WTC11 (cell line): Measurements from ENCODE around the gene PABPC1L2A.

ENCODE experiments used
- ATF3 ChIP-seq: sonication (generic); formaldehyde crosslinking; conservative IDR thresholded peaks from 2 replicates; pipeline ENCODE4 v1.8.1; 2022; ENCODE audit warnings: mild to moderate bottlenecking, missing genetic modification reagents
- CREB1 ChIP-seq: sonication (generic); formaldehyde crosslinking; IDR thresholded peaks from 2 replicates; pipeline ENCODE4 v1.8.0; 2023; ENCODE audit warnings: mild to moderate bottlenecking, missing genetic modification reagents
- CTCF ChIP-seq: fragments of 200-600 bp; IDR thresholded peaks from 2 replicates; pipeline ENCODE4 v1.8.0; 2022; ENCODE audit warnings: antibody characterized with exemption
- MYBL2 ChIP-seq: sonication (generic); formaldehyde crosslinking; IDR thresholded peaks from 2 replicates; pipeline ENCODE4 v1.8.1; 2023; ENCODE audit warnings: mild to moderate bottlenecking, moderate library complexity, missing genetic modification reagents
- NFYB ChIP-seq: sonication (generic); formaldehyde crosslinking; conservative IDR thresholded peaks from 2 replicates; pipeline ENCODE4 v1.8.0; 2022; ENCODE audit warnings: low read depth, missing genetic modification reagents
- NR1H2 ChIP-seq: sonication (generic); formaldehyde crosslinking; IDR thresholded peaks from 2 replicates; pipeline ENCODE4 v1.9.0; 2021; ENCODE audit warnings: mild to moderate bottlenecking, moderate library complexity, missing genetic modification reagents
- SP1 ChIP-seq: sonication (generic); formaldehyde crosslinking; conservative IDR thresholded peaks from 2 replicates; pipeline ENCODE4 v1.8.1; 2022; ENCODE audit warnings: missing genetic modification reagents
- TCF7 ChIP-seq: sonication (generic); formaldehyde crosslinking; IDR thresholded peaks from 2 replicates; pipeline ENCODE4 v1.8.0; 2022; ENCODE audit warnings: mild to moderate bottlenecking, low read depth, missing genetic modification reagents, moderate library complexity
- TEAD4 ChIP-seq: sonication (generic); formaldehyde crosslinking; IDR thresholded peaks from 2 replicates; pipeline ENCODE4 v1.8.0; 2022; ENCODE audit warnings: mild to moderate bottlenecking, missing genetic modification reagents
- USF1 ChIP-seq: sonication (generic); formaldehyde crosslinking; IDR thresholded peaks from 2 replicates; pipeline ENCODE4 v1.8.0; 2022; ENCODE audit warnings: mild to moderate bottlenecking, missing genetic modification reagents
- TF ChIP-seq, protein P1 (sequence below): sonication (generic); formaldehyde crosslinking; conservative IDR thresholded peaks from 2 replicates; pipeline ENCODE4 v1.8.1; 2023; ENCODE audit warnings: mild to moderate bottlenecking, low read depth, missing genetic modification reagents, moderate library complexity
- TF ChIP-seq, protein P2 (sequence below): sonication (generic); formaldehyde crosslinking; IDR thresholded peaks from 2 replicates; pipeline ENCODE4 v1.8.1; 2023; ENCODE audit warnings: mild to moderate bottlenecking, missing genetic modification reagents, moderate library complexity
- TF ChIP-seq, protein P3 (sequence below): sonication (generic); formaldehyde crosslinking; IDR thresholded peaks from 2 replicates; pipeline ENCODE4 v1.8.1; 2022; ENCODE audit warnings: low read depth, missing genetic modification reagents, borderline replicate concordance
- TF ChIP-seq, protein P4 (sequence below): sonication (generic); formaldehyde crosslinking; IDR thresholded peaks from 2 replicates; pipeline ENCODE4 v1.8.0; 2022; ENCODE audit warnings: mild to moderate bottlenecking, missing genetic modification reagents

- no peak for TF ChIP-seq CTCF
- no peak for TF ChIP-seq TEAD4 (CRISPR knock-in tag)
- TF ChIP-seq, protein P1, sequence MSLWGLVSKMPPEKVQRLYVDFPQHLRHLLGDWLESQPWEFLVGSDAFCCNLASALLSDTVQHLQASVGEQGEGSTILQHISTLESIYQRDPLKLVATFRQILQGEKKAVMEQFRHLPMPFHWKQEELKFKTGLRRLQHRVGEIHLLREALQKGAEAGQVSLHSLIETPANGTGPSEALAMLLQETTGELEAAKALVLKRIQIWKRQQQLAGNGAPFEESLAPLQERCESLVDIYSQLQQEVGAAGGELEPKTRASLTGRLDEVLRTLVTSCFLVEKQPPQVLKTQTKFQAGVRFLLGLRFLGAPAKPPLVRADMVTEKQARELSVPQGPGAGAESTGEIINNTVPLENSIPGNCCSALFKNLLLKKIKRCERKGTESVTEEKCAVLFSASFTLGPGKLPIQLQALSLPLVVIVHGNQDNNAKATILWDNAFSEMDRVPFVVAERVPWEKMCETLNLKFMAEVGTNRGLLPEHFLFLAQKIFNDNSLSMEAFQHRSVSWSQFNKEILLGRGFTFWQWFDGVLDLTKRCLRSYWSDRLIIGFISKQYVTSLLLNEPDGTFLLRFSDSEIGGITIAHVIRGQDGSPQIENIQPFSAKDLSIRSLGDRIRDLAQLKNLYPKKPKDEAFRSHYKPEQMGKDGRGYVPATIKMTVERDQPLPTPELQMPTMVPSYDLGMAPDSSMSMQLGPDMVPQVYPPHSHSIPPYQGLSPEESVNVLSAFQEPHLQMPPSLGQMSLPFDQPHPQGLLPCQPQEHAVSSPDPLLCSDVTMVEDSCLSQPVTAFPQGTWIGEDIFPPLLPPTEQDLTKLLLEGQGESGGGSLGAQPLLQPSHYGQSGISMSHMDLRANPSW (CRISPR knock-in tag), result no peak
- TF ChIP-seq NR1H2, result no peak
- TF ChIP-seq MYBL2 (CRISPR knock-in tag), result no peak
- TF ChIP-seq NFYB (CRISPR knock-in tag), result no peak
- TF ChIP-seq, protein P2, sequence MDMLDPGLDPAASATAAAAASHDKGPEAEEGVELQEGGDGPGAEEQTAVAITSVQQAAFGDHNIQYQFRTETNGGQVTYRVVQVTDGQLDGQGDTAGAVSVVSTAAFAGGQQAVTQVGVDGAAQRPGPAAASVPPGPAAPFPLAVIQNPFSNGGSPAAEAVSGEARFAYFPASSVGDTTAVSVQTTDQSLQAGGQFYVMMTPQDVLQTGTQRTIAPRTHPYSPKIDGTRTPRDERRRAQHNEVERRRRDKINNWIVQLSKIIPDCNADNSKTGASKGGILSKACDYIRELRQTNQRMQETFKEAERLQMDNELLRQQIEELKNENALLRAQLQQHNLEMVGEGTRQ, result no peak
- TF ChIP-seq CREB1 (CRISPR knock-in tag), result no peak
- TF ChIP-seq, protein P3, sequence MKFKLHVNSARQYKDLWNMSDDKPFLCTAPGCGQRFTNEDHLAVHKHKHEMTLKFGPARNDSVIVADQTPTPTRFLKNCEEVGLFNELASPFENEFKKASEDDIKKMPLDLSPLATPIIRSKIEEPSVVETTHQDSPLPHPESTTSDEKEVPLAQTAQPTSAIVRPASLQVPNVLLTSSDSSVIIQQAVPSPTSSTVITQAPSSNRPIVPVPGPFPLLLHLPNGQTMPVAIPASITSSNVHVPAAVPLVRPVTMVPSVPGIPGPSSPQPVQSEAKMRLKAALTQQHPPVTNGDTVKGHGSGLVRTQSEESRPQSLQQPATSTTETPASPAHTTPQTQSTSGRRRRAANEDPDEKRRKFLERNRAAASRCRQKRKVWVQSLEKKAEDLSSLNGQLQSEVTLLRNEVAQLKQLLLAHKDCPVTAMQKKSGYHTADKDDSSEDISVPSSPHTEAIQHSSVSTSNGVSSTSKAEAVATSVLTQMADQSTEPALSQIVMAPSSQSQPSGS, result no peak
- no peak for TF ChIP-seq USF1
- no peak for TF ChIP-seq TCF7
- no peak for TF ChIP-seq SP1
- TF ChIP-seq, protein P4, sequence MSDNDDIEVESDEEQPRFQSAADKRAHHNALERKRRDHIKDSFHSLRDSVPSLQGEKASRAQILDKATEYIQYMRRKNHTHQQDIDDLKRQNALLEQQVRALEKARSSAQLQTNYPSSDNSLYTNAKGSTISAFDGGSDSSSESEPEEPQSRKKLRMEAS (CRISPR knock-in tag), result no peak
- no peak for TF ChIP-seq ATF3 (CRISPR knock-in tag)
Observed at GRCh38 chrX:73069365-73070035, 9.8 kb downstream of the PABPC1L2A start.
